ENCODE results near the gene KRTAP19-8.

KRTAP19-8 gene

DNA sequence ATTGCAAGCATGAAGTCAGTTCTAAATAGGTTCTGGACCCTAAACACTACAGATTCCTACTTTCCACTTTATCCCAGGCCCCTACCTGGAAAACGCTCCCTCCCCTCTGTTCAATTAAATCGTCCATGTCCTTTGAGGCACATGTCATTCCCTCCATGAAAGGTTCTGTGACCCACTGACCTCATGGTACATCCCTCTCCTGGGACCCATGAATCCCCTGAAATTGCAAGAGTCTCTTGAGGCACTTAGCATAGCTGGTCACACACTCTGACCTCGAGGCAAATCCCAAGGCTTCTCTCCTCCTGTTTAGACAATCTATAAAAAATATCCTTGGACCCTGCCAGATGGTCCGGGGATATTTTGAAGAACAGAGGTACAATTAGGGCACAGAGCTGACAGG, 34.3 kb upstream of the KRTAP19-8 start:
- DNase-seq (ENCODE audit: low read depth), result no peak
- TF ChIP-seq, protein P1, sequence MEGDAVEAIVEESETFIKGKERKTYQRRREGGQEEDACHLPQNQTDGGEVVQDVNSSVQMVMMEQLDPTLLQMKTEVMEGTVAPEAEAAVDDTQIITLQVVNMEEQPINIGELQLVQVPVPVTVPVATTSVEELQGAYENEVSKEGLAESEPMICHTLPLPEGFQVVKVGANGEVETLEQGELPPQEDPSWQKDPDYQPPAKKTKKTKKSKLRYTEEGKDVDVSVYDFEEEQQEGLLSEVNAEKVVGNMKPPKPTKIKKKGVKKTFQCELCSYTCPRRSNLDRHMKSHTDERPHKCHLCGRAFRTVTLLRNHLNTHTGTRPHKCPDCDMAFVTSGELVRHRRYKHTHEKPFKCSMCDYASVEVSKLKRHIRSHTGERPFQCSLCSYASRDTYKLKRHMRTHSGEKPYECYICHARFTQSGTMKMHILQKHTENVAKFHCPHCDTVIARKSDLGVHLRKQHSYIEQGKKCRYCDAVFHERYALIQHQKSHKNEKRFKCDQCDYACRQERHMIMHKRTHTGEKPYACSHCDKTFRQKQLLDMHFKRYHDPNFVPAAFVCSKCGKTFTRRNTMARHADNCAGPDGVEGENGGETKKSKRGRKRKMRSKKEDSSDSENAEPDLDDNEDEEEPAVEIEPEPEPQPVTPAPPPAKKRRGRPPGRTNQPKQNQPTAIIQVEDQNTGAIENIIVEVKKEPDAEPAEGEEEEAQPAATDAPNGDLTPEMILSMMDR (IDR thresholded peaks at IDR 0.05; ENCODE audit: insufficient read depth, low read depth, low read length, missing control alignments), result no peak
- H3K4me3 ChIP-seq (ENCODE audit: low read depth, low read length), result no peak overlapping the region

DNA sequence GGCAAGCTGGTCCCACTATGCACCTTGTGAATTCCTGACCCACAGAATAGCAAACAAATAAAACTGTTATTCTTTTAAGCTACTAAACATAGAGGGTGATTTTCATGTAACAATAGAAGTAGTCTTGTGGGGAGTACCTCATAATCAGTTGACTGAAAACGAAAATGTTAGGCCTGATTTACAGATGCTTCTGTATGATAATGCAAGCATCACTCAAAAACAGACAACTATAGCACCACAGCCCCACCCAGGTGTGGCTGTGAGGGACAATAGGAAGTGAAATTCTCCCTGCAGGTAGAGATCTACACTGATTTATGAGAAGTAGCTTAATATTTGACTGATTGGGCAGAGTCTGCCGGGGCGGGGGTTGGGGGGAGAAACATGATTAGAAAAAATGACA, 26.5 kb upstream of the KRTAP19-8 start:
- TF ChIP-seq, protein P1 (IDR thresholded peaks at IDR 0.05; ENCODE audit: insufficient read depth, low read depth, low read length, missing control alignments), result no peak
- no peak overlapping the region for H3K4me3 ChIP-seq (ENCODE audit: low read depth, low read length)
- DNase-seq (ENCODE audit: low read depth), result peak; percentile 22

DNA sequence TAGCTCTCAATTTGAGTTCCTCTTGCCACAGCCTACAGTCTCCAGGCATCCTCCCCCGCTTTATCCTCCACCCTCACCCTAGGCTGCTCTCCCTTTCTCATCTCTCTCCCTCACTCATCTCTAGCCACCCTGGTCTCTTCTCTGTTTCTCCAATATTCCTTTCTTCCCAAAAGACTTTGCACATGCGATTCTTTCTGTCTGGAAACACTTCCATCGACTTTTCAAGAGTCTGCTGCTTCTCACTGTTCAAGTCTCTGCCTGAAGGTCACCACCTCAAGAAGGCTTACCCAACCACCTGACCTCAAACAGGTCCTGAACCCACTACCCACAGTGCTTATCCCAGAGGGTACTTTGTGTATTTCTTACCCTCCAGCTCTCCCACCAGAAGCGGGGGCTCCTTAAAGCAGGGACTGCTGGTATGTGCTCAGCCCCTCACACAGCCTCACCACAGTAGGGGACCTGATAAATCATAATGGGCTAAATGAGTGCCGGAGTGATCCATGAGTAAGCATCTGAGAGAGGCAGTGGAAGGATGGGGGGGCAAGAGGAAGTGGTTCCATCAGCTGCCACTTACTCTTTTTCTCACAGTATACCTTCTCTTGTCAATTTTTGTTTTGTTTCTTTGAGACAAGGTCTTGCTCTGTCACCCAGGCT, 14.3 kb upstream of the KRTAP19-8 start:
- no peak for DNase-seq (ENCODE audit: low read depth)
- no peak overlapping the region for H3K4me3 ChIP-seq (ENCODE audit: low read depth, low read length)
- TF ChIP-seq, protein P1 (IDR thresholded peaks at IDR 0.05; ENCODE audit: insufficient read depth, low read depth, low read length, missing control alignments), result no peak

DNA sequence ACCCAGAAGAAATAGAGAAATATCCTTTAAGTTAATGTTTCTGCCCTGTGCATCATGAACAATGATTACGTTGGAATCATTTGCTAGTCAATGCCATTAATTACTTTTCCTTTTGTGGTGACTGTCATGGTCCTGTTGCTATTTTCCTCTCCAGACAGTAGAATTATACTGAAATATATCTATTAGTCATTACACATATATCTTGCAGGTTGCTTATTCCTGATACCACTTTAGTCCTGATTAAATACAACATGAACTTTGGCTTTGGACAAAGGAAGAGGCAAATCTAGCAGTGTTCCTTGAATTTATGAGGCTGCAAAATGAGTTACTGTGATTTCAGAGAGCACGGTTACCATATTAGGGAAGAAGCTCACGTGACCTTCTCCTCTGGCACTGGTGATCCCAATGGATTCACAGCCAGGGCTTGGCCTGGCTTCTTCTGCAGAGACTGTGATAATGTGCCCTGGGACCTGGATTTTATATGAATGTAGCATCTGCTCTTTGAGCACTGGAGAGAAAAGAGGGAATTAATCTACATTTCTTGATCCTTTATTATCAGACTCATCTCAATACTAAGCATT, 12.4 kb upstream of the KRTAP19-8 start:
- no peak for DNase-seq (ENCODE audit: low read depth)
- no peak overlapping the region for H3K4me3 ChIP-seq (ENCODE audit: low read depth, low read length)
- TF ChIP-seq, protein P1 (IDR thresholded peaks at IDR 0.05; ENCODE audit: insufficient read depth, low read depth, low read length, missing control alignments), result no peak

DNA sequence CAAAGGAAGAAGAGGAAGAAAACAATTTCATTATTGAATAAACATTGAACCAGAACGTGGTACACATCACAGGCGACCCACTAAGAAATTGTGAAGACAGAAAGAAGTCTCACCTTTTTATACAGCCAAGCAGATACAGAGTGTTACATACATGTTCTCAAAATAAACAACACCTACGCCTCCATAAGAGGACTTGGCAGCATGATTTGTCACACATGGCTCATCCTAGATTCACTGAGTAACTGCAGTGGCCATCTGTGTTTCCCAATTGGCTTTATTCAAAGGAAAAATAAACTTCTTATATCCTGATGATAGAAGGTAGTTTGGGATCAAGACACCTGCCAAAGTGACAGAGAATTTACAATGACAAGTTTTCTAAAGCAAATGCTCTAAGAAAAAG, 7.6 kb upstream of the KRTAP19-8 start:
- H3K4me3 ChIP-seq (ENCODE audit: low read depth, low read length), result no peak overlapping the region
- no peak for DNase-seq (ENCODE audit: low read depth)
- TF ChIP-seq, protein P1 (IDR thresholded peaks at IDR 0.05; ENCODE audit: insufficient read depth, low read depth, low read length, missing control alignments), result no peak

DNA sequence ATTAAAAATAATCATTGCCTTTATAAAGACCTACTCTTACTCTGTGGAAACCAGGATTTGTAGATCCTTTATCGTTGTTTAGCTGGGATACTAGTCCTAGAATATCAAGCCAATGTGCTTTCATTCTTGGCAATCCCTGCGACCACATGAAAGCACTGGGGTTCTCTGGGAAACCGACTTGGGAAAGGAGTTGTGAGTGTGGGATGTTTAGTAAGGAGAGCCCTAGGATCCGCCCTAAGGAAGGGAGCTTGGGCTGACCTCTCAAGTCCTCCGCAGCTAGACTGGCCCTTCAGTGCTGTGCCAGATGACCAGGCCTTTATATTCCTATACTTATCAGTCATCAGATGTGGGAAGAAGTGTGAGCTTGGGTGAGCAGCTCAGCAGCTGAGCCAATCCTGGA, 5.2 kb upstream of the KRTAP19-8 start:
- no peak overlapping the region for H3K4me3 ChIP-seq (ENCODE audit: low read depth, low read length)
- TF ChIP-seq, protein P1 (IDR thresholded peaks at IDR 0.05; ENCODE audit: insufficient read depth, low read depth, low read length, missing control alignments), result no peak
- DNase-seq (ENCODE audit: low read depth), result no peak

DNA sequence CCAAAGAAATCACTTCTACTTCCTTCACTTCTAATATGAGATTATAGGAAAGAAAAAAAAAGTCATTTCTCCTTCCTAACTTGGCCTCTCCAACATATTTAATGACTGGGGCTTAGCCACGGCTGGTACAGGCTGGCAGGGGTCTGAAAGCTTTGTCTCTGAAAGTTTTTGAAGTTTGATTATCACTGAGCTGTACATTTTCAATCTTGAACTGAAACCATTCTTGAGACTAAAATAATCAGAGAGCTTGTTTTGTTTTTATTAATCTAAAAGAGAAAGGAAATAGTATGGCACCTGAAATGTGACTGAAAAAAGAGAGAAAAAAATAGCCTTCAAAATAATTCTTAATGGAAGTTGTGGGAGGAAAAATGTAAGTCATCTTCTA, 3.8 kb upstream of the KRTAP19-8 start:
- no peak overlapping the region for H3K4me3 ChIP-seq (ENCODE audit: low read depth, low read length)
- TF ChIP-seq, protein P1 (IDR thresholded peaks at IDR 0.05; ENCODE audit: insufficient read depth, low read depth, low read length, missing control alignments), result no peak
- DNase-seq (ENCODE audit: low read depth), result peak; percentile 18

All from GM12865 (cell line).